ENCODE results near the gene FBXO30.

- TF ChIP-seq CTCF (conservative IDR thresholded peaks at IDR 0.05; ENCODE audit: low read depth, low read length) (no peak), EZH2 (IDR thresholded peaks at IDR 0.05; ENCODE audit: borderline replicate concordance, low read depth, low read length, poor library complexity, severe bottlenecking) (no peak)
Observed at GRCh38 chr6:145798530-145798929, 16.1 kb downstream of the FBXO30 start.

Measured in A673 (cell line).